HG03432 (cell line): ENCODE measurements around the gene PRRT4.

Experiments
- ATAC-seq: cut with Tn5 transposase; IDR thresholded peaks from one replicate; pipeline ENCODE4 v1.9.1; 2021; ENCODE audit warnings: mild to moderate bottlenecking, moderate library complexity; ENCODE audit not compliant: unreplicated experiment

Gene PRRT4

DNA sequence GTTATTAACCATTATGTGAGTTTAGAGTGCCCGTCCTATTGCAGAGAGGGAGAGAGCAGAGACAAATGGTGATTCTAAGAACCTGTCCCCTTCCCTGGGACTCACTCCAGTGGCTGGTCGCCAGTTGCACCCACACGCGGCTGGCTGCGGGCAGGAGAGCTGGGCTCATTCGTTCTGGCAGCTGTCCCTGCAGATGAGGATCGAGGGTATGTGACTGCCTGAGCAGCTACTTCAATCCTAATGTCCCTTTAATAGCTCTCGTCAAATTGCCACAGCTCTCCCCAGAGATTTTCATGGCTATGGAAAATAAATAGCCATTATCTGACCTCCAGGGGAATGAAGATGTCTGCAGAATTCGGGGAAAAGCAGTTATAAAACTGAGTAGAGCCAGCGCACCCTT lies 59.4 kb downstream of the PRRT4 start:
- ATAC-seq = no peak
